Activated T-helper 1 cell treated with Interleukin-2 at 50 U/mL for 16 hours (primary cell): ENCODE measurements around the gene DNHD1.

Source experiments
- DNase-seq: peaks from one replicate; pipeline ENCODE4 v3.0.0-alpha.2; 2020; ENCODE audit warnings: low read depth

The DNHD1 gene

GRCh38 chr11:6531267-6531752 is 34.2 kb downstream of the DNHD1 start:
- DNase-seq = no peak

DNA sequence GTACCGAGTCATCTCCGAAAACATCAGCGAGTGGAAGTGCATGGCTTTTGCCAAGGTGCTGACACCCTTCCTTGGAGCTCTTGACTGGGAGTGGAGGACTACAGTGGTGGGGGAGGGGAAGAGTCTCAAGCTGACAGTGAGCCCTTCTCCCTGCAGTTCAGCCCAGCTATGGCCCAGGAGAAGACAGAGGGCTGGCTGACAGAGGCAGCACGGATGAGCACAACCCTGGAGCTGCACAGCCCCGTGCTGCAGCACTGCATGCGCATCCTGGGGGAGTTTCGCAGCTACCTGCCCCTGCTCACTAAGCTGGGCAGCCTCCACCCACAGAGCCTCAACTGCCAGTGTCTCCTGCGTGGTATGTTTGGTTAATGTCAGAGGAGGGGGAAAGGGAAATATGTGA is 41.4 kb downstream of the DNHD1 start:
- no peak for DNase-seq

- no peak for DNase-seq
These were observed 41.9 kb downstream of the DNHD1 start for GRCh38 chr11:6538945-6539344.

GRCh38 chr11:6539748-6540268 is 42.7 kb downstream of the DNHD1 start:
- DNase-seq = no peak

DNA sequence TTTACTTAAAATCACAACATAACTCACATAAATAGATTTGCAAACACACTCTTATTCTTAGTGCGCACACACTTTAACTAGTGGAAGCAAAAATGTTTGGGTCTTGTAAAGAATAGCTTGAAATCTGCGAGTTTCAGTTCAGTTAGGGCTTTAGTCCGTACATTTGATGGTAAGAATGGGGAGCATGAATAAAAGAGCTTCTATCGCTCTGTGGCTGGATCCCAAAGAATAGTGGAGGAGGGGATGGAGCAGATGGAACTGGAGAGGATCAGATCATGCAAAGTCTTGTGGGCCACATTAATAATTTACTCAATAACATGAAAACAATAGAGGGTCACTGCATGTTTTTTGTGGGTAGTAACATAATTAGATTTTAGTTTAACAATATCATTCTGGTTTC is 44.3 kb downstream of the DNHD1 start:
- DNase-seq = no peak

- no peak for DNase-seq
These were observed 45.6 kb downstream of the DNHD1 start for GRCh38 chr11:6542727-6543126.

GRCh38 chr11:6544921-6545850 is 48.1 kb downstream of the DNHD1 start:
- no peak for DNase-seq

GRCh38 chr11:6545917-6546605 is 49.0 kb downstream of the DNHD1 start:
- no peak for DNase-seq

GRCh38 chr11:6546735-6547134 is 49.7 kb downstream of the DNHD1 start:
- DNase-seq = no peak

- no peak for DNase-seq
These were observed 50.1 kb downstream of the DNHD1 start for GRCh38 chr11:6547177-6547576.

GRCh38 chr11:6548121-6548520 is 51.0 kb downstream of the DNHD1 start:
- DNase-seq = no peak

DNA sequence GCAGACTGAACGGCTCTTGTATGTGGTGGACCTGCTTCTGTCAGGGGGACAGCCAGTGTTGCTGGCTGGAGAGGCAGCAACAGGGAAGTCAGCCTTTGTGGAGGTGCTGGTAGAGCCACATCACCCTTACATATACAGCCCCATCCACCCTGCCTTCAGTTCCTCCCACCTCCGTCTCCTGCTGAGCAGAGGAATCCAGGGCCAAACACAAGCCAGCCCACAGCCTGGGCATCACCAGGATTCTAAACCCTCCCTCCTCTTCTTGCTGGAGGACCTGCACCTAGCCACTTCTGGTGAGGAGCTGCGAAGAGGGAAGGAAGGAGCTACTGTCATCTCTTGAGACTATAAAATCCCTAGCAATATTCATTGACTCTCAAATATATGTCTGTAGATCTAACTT is 51.6 kb downstream of the DNHD1 start:
- DNase-seq = no peak

GRCh38 chr11:6553634-6554033 is 56.6 kb downstream of the DNHD1 start:
- DNase-seq = no peak

DNA sequence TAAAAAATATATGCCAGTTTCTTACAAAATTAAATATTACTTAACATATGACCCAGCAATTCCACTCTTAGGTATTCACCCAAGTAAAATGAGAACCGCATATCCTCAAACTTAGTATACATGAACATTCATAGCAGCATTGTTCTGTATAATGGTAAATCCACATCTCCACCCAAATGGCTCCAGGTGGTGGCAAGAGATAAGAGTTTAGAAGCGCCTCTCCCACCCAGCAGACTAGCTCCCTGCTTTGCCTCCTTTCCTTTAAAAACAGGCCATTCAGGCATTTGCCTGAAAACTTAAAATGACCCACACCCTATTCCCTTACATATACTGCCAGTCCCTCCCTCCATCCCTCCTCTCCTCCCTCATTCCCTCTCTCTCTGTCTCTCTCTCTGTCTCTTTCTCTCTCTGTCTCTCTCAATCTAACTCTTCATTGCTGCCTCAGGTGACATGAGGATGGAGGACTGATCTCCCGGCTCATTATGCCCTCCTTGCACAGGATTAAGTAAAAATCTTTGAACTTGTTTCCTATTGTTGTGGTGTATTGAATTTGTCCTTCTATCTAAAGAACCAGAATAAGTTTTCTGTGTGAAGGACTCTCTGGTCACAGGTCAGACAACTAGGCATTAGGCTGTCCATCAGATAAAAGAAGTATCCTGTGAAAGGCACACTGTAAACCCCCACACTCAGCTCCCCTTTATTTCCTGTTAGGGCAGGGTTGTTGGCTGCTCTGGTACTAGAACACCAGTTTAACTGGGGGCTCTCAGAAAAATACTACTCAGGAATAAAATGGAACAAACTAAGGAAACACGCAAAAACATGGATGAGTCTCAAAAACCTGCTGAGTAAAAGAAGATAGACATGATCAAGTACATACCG is 58.0 kb downstream of the DNHD1 start:
- no peak for DNase-seq

- no peak for DNase-seq
These were observed 59.3 kb downstream of the DNHD1 start for GRCh38 chr11:6556139-6556949.

GRCh38 chr11:6557063-6557462 is 60.0 kb downstream of the DNHD1 start:
- DNase-seq = no peak

GRCh38 chr11:6557761-6558674 is 60.9 kb downstream of the DNHD1 start:
- no peak for DNase-seq

DNA sequence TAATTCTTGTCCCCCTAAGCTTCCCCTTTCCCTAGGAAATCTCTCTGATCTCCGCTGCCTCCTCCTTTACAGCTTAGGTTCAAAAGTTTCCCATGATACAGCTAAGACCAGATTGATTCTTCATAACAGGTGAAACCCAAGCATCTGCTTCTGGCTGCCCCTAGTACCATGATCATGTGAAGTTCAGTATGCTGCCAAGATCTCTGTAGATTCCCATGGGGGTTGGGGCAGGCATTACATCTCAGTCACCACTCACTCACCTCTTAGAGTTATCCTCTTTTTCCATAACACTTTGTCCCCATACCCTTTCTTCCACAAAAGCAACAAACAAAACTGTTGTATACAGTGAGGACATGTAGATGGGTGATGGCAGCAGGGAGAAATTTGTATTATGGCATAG is 62.3 kb downstream of the DNHD1 start:
- DNase-seq = no peak

GRCh38 chr11:6561288-6561687 is 64.2 kb downstream of the DNHD1 start:
- DNase-seq = no peak

- DNase-seq = no peak
These were observed 66.1 kb downstream of the DNHD1 start for GRCh38 chr11:6563121-6563619.
